WERI-Rb-1 (cell line): ENCODE data around the gene NUP54.

Experiments
- DNase-seq: peaks from one replicate; pipeline ENCODE4 v3.0.0-alpha.2; 2020
- H3K27ac ChIP-seq: fragments of 250-450 bp; sonication (Bioruptor Pico); 2 replicates; pipeline ENCODE4 v1.5.1; 2020; ENCODE audit warnings: mild to moderate bottlenecking, moderate library complexity
- H3K27me3 ChIP-seq: fragments of 250-450 bp; sonication (Bioruptor Pico); 2 replicates; pipeline ENCODE4 v1.5.1; 2021; ENCODE audit warnings: mild to moderate bottlenecking, low read depth, moderate library complexity; ENCODE audit not compliant: insufficient read depth, severe bottlenecking
- H3K36me3 ChIP-seq: fragments of 250-450 bp; sonication (Bioruptor Pico); 2 replicates; pipeline ENCODE4 v1.5.1; 2020; ENCODE audit warnings: mild to moderate bottlenecking, moderate library complexity
- H3K4me3 ChIP-seq: 2 replicates; pipeline ENCODE4 v1.5.1; 2011; ENCODE audit warnings: low read depth, mild to moderate bottlenecking, control low read depth, low read length
- H3K9me3 ChIP-seq: fragments of 250-450 bp; sonication (Bioruptor Pico); 2 replicates; pipeline ENCODE4 v1.5.1; 2021; ENCODE audit warnings: mild to moderate bottlenecking, moderate library complexity; ENCODE audit not compliant: severe bottlenecking
- TF ChIP-seq, protein P1 (sequence below): IDR thresholded peaks from 2 replicates; pipeline ENCODE4 v1.5.1; 2011; ENCODE audit warnings: low read depth, mild to moderate bottlenecking, control low read depth, inconsistent platforms, low read length

NUP54 gene

DNA sequence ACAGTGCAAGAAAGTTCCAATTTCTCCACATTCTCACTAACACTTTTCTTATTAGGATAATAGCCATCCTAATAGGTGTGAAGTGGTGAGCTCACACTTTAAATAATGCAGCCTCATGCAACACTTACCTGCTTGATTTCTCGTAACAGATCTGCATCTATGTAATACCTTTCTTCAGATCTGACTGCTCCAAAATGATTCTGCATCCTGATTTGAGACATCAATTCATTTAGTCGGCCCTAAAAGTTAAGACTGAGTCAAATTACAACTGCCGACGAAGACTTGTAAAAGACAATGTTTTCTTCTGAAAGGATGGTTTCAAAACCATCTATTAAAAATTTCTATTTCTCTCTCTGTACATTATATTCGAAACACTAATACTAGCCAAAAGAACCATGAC is 30.7 kb downstream of the NUP54 start:
- Histone ChIP-seq H3K27ac (no peak overlapping the region), H3K27me3 (no peaks in the 10 kb centered on the region), H3K4me3 (no peak overlapping the region), H3K36me3 (peaks cover 78% of the 10 kb centered on the region), H3K9me3 (no peaks in the 10 kb centered on the region)
- TF ChIP-seq, protein P1, sequence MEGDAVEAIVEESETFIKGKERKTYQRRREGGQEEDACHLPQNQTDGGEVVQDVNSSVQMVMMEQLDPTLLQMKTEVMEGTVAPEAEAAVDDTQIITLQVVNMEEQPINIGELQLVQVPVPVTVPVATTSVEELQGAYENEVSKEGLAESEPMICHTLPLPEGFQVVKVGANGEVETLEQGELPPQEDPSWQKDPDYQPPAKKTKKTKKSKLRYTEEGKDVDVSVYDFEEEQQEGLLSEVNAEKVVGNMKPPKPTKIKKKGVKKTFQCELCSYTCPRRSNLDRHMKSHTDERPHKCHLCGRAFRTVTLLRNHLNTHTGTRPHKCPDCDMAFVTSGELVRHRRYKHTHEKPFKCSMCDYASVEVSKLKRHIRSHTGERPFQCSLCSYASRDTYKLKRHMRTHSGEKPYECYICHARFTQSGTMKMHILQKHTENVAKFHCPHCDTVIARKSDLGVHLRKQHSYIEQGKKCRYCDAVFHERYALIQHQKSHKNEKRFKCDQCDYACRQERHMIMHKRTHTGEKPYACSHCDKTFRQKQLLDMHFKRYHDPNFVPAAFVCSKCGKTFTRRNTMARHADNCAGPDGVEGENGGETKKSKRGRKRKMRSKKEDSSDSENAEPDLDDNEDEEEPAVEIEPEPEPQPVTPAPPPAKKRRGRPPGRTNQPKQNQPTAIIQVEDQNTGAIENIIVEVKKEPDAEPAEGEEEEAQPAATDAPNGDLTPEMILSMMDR = no peak
- no peak for DNase-seq

DNA sequence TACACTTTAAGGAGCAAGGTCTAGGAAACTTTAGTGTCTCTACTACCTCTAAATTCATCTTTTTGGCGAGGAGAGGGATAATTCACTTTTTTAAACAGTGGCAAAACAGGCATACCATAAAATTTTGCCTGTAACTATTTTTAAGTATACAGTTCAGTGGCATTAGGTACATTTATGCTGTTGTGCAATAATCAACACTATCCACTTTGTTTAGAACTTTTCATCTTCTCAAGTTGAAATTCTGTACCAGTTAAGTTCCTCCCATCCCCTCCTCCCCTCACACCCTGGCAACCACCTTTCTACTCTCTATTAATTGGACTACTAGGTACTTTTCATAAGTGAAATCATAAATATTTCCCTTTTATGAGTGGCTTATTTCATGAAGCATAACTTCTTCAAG is 31.4 kb downstream of the NUP54 start:
- Histone ChIP-seq H3K36me3 (peaks cover 74% of the 10 kb centered on the region), H3K27me3 (no peaks in the 10 kb centered on the region), H3K9me3 (no peaks in the 10 kb centered on the region), H3K27ac (no peak overlapping the region), H3K4me3 (no peak overlapping the region)
- TF ChIP-seq, protein P1 = no peak
- no peak for DNase-seq

DNA sequence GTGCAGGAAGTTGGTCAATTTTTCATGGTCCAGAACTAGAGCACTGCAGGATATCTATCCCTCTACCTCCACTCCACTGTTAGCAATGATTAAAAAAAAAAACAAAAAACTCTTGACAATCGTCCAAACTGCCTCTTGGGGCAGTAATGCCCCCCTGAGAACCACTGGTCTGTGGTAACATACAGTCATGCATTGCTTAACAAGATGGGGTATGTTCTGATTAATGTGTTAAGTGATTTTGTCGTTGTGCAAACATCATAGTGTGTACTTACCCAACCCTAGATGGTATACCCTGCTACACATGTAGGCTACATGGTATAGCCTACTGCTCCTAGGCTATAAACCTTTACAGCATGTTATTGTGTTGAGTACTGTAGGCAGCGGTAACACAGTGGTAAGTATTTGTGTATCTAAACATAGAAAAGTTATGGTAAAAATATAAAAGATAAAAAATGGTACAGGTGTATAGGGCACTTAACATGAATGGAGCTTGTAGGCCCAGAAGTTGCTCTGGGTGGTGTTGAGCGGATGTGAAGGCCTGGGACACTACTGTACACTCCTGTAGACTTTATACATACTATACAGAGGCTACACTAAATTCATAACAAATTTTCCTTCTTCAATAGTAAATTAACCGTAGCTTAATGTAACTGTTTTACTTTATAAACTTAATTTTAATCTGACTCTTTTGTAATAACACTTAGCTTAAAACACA is 39.6 kb downstream of the NUP54 start:
- Histone ChIP-seq H3K4me3 (no peak overlapping the region), H3K36me3 (peaks cover 10% of the 10 kb centered on the region), H3K27ac (no peak overlapping the region), H3K9me3 (no peaks in the 10 kb centered on the region), H3K27me3 (no peaks in the 10 kb centered on the region)
- no peak for DNase-seq
- TF ChIP-seq, protein P1 = 0 out of 2 replicates have a peak, but pooled peaks have one; percentile 12

DNA sequence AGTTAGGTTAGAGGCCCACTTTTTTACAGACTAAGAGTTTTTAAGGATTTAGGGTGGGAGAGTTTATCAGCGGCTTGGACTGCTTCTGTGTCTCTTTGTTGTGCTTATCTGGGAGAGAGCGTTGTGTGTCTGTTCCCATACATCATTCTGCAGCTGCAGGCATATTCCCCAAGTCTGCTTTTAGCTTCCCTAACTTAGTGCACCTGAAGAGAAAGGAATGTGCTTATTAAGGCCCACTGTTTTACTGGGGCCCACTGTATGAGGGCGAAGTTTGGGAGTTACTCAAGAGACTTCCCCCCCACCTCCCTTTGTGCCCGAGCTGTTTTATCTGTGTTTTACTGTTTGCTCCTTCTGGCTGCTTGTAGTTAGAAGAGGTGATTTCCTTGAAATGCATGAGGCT is 41.8 kb downstream of the NUP54 start:
- Histone ChIP-seq H3K27ac (no peak overlapping the region), H3K27me3 (no peaks in the 10 kb centered on the region), H3K9me3 (no peaks in the 10 kb centered on the region), H3K36me3 (no peaks in the 10 kb centered on the region), H3K4me3 (no peak overlapping the region)
- DNase-seq = no peak
- TF ChIP-seq, protein P1 = no peak

DNA sequence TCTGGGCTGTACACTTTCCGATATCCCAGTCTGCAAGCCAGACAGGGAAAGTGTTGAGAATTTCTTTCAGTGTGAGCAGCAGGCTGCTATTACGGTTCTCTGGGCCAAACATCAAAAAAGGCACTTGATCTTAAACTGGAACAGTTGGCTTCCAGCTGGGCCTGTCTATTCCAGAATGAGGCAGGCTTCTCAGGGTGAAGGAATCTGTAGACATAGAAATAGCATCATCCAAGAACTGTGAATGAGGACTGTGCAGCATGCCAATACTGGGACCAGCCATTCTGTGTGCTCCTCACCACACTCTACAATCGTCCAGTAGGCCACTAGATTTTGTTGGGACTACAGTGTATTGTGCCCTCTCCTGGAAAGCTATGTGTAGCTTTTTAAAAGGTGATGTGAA is 42.5 kb downstream of the NUP54 start:
- H3K36me3 ChIP-seq = no peaks in the 10 kb centered on the region
- TF ChIP-seq, protein P1 = no peak
- H3K9me3 ChIP-seq = no peaks in the 10 kb centered on the region
- H3K27ac ChIP-seq = no peak overlapping the region
- DNase-seq = no peak
- no peak overlapping the region for H3K4me3 ChIP-seq
- no peaks in the 10 kb centered on the region for H3K27me3 ChIP-seq

DNA sequence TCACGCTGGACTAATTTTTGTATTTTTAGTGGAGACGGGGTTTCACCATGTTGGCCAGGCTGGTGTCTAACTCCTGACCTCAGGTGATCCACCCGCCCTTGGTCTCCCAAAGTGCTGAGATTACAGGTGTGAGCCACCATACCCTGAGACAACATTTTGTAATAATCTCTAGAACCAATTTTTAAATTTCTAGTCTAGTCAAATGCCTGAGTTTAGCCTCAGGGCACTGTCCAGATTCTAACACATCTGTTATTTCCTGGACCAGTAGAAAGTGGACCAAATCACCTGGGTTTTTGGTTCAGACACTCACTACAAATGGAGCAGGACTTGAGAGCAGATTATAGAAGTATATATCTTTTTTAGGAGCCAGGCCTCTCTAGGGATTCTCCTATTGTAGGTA is 52.1 kb downstream of the NUP54 start:
- H3K9me3 ChIP-seq = no peaks in the 10 kb centered on the region
- H3K36me3 ChIP-seq = no peaks in the 10 kb centered on the region
- H3K4me3 ChIP-seq = no peak overlapping the region
- DNase-seq = no peak
- TF ChIP-seq, protein P1 = no peak
- H3K27ac ChIP-seq = no peak overlapping the region
- no peaks in the 10 kb centered on the region for H3K27me3 ChIP-seq
